Stimulated activated naive CD8-positive, alpha-beta T cell treated with anti-CD3 and anti-CD28 coated beads, Interleukin-15, Interleukin-2, amounts not matched to agents 100 U/mL and 50 U/mL, for 24 hours (primary cell): Measurements from ENCODE around the gene BOD1L1.
"Not testable (repeated sequence)": the region's sequence is repeated elsewhere in the genome, so short reads cannot be mapped to it uniquely, and the experiment has no call there.

Experiments
- ATAC-seq: fragments of 150-1000 bp; cut with Tn5 transposase; one replicate; pipeline ENCODE4 v1.10.0; 2021
- DNase-seq: peaks from one replicate; pipeline ENCODE4 v3.0.0; 2021

The BOD1L1 gene

GRCh38 chr4:13618212-13618806 is 9.2 kb downstream of the BOD1L1 start:
- ATAC-seq (no peak), DNase-seq (no peak)

GRCh38 chr4:13617801-13618200 is 9.7 kb downstream of the BOD1L1 start:
- ATAC-seq, result no peak
- DNase-seq, result no peak

GRCh38 chr4:13616597-13616996 is 10.9 kb downstream of the BOD1L1 start:
- DNase-seq (no peak), ATAC-seq (no peak)

GRCh38 chr4:13615161-13615560 is 12.4 kb downstream of the BOD1L1 start:
- DNase-seq (no peak), ATAC-seq (no peak)

- ATAC-seq, result no peak
- no peak for DNase-seq
Observed at GRCh38 chr4:13612569-13612968, 15.0 kb downstream of the BOD1L1 start.

GRCh38 chr4:13611283-13611842 is 16.2 kb downstream of the BOD1L1 start:
- no peak for DNase-seq

GRCh38 chr4:13605330-13605729 is 22.2 kb downstream of the BOD1L1 start:
- ATAC-seq, result no peak
- DNase-seq, result no peak

More at GRCh38 chr4:13611283-13611842, 16.2 kb downstream of the BOD1L1 start:
- ATAC-seq, result no peak

- DNase-seq, result no peak
- ATAC-seq, result no peak
Observed at GRCh38 chr4:13601848-13602247, 25.7 kb downstream of the BOD1L1 start.

- DNase-seq (no peak), ATAC-seq (peak; percentile 23)
Observed at GRCh38 chr4:13601048-13601447, 26.5 kb downstream of the BOD1L1 start.

GRCh38 chr4:13599159-13599558 is 28.4 kb downstream of the BOD1L1 start:
- DNase-seq (no peak), ATAC-seq (no peak)

- DNase-seq (no peak), ATAC-seq (no peak)
Observed at GRCh38 chr4:13597604-13598003, 29.9 kb downstream of the BOD1L1 start.

- ATAC-seq (no peak), DNase-seq (no peak)
Observed at GRCh38 chr4:13597141-13597540, 30.4 kb downstream of the BOD1L1 start.

- DNase-seq (no peak), ATAC-seq (no peak)
Observed at GRCh38 chr4:13592220-13592619, 35.3 kb downstream of the BOD1L1 start.

GRCh38 chr4:13590766-13591165 is 36.8 kb downstream of the BOD1L1 start:
- no peak for ATAC-seq

GRCh38 chr4:13588954-13589353 is 38.6 kb downstream of the BOD1L1 start:
- ATAC-seq, result no peak

More at GRCh38 chr4:13590766-13591165, 36.8 kb downstream of the BOD1L1 start:
- no peak for DNase-seq

GRCh38 chr4:13584481-13584880 is 43.0 kb downstream of the BOD1L1 start:
- ATAC-seq, result no peak
- DNase-seq, result no peak

More at GRCh38 chr4:13588954-13589353, 38.6 kb downstream of the BOD1L1 start:
- DNase-seq, result no peak

- DNase-seq, result no peak
Observed at GRCh38 chr4:13580036-13580435, 47.5 kb downstream of the BOD1L1 start.

GRCh38 chr4:13577660-13578059 is 49.9 kb downstream of the BOD1L1 start:
- no peak for DNase-seq
- no peak for ATAC-seq

More at GRCh38 chr4:13580036-13580435, 47.5 kb downstream of the BOD1L1 start:
- ATAC-seq, result no peak

- DNase-seq, result no peak
- no peak for ATAC-seq
Observed at GRCh38 chr4:13570916-13571315, 56.6 kb downstream of the BOD1L1 start.

GRCh38 chr4:13567125-13567524 is 60.4 kb downstream of the BOD1L1 start:
- DNase-seq (no peak), ATAC-seq (no peak)

- no peak for ATAC-seq
- no peak for DNase-seq
Observed at GRCh38 chr4:13562876-13563275, 64.6 kb downstream of the BOD1L1 start.

- DNase-seq, result no peak
- no peak for ATAC-seq
Observed at GRCh38 chr4:13561673-13562072, 65.9 kb downstream of the BOD1L1 start.

- not testable (repeated sequence) for DNase-seq, ATAC-seq
Observed at GRCh38 chr4:13560111-13560510, 67.4 kb downstream of the BOD1L1 start.

GRCh38 chr4:13559413-13559812 is 68.1 kb downstream of the BOD1L1 start:
- ATAC-seq, result no peak
- no peak for DNase-seq
